ENCODE results near the gene APOD. TPM values are rescaled to one million over a fixed set of nuclear protein-coding genes. Genes with fewer than 3 reads are reported as not detected.
"Not testable (repeated sequence)": the region's sequence is repeated elsewhere in the genome, so short reads cannot be mapped to it uniquely, and the experiment has no call there.

The APOD gene
- total RNA-seq, 1 experiment from 2014 or later, result not detected

- not testable (repeated sequence) for DNase-seq (ENCODE audit: low read depth)
These were observed 34.3 kb upstream of the APOD start for GRCh38 chr3:195617784-195618659.

DNA sequence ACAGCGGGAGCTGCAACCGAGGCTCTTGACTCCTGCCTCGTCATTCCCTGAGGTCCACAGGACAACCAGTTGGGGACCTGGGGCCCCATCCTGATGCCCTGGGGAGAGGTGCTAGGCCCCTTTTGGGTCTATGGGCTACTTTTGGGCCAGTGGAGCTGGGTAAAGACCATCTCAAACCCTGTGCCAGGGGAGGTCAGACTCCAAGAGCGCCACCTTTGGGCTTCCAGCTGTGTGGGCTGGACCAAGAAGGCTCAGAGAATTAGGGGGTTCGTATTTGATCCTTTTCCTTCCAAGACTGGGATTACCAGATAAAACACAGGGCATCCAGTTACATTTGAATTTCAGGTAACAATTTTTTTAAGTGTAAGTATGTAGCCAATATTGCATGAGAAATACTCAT, 33.4 kb upstream of the APOD start:
- not testable (repeated sequence) for DNase-seq (ENCODE audit: low read depth)

GRCh38 chr3:195616681-195617080, 32.9 kb upstream of the APOD start:
- no peak for DNase-seq (ENCODE audit: low read depth)

GRCh38 chr3:195615952-195616537, 32.3 kb upstream of the APOD start:
- DNase-seq (ENCODE audit: low read depth), result not testable (repeated sequence)

GRCh38 chr3:195614672-195615504, 31.1 kb upstream of the APOD start:
- not testable (repeated sequence) for DNase-seq (ENCODE audit: low read depth)

DNA sequence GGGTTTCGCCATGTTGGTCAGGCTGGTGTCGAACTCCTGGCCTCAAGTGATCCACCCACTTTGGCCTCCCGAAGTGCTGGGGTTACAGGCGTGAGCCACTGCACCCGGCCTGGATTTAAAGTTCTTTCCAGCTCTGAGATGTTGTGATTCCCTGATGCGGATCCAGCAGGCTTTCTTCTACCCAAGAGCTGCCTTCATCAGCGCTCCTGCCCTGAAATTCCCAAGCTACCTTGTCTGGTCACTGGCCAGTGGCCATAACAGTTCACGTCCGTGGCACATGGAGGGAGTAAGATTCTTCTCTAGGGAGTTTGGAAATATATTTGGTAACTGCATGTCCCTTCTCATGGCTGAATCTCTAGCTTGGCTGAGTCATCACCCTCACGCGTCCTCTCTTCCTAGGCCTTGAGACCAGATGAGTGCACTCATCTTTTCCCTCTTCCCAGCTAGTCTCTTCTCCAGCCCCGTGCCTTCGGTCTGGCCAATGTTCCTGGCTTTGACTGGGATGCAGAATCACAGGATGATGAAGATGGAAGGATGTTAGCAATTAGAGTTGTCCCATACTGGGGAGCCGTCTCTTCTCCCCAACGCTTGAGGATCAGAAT, 29.8 kb upstream of the APOD start:
- peak; percentile 11 for DNase-seq (ENCODE audit: low read depth)

GRCh38 chr3:195612075-195612800, 28.5 kb upstream of the APOD start:
- no peak for DNase-seq (ENCODE audit: low read depth)

DNA sequence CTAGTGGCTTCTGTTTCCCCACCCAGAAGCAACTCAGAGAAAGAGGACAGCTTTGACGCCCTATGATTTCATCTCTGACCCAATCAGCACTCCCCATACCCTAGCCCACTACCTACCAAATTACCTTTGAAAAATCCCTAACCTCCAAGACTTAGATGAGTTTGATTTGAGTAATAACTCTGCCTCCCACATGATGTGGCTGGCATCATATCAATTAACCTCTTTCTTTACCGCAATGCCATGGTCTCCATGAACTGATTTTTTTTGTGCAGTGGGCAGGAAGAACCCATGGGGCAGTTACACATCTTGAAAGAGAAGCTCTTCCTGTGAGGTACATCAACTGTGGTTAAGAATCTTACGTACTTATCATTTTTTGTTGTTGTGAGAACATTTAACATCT, 25.5 kb upstream of the APOD start:
- no peak for DNase-seq (ENCODE audit: low read depth)

- not testable (repeated sequence) for DNase-seq (ENCODE audit: low read depth)
These were observed 18.0 kb upstream of the APOD start for GRCh38 chr3:195601785-195602184.

- no peak for DNase-seq (ENCODE audit: low read depth)
These were observed 17.6 kb upstream of the APOD start for GRCh38 chr3:195601382-195601781.

DNA sequence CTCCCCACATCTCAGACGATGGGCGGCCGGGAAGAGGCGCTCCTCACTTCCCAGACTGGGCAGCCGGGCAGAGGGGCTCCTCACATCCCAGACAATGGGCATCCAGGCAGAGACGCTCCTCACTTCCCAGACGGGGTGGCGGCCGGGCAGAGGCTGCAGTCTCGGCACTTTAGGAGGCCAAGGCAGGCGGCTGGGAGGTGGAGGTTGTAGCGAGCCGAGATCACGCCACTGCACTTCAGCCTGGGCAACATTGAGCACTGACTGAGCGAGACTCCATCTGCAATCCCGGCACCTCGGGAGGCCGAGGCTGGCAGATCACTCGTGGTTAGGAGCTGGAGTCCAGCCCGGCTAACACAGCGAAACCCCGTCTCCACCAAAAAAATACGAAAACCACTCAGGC, 16.2 kb upstream of the APOD start:
- DNase-seq (ENCODE audit: low read depth), result not testable (repeated sequence)

- DNase-seq (ENCODE audit: low read depth), result not testable (repeated sequence)
These were observed 15.8 kb upstream of the APOD start for GRCh38 chr3:195599516-195599915.

GRCh38 chr3:195597848-195598247, 14.1 kb upstream of the APOD start:
- no peak for DNase-seq (ENCODE audit: low read depth)

GRCh38 chr3:195597229-195597628, 13.5 kb upstream of the APOD start:
- DNase-seq (ENCODE audit: low read depth), result no peak

GRCh38 chr3:195596765-195597171, 13.0 kb upstream of the APOD start:
- DNase-seq (ENCODE audit: low read depth), result no peak

DNA sequence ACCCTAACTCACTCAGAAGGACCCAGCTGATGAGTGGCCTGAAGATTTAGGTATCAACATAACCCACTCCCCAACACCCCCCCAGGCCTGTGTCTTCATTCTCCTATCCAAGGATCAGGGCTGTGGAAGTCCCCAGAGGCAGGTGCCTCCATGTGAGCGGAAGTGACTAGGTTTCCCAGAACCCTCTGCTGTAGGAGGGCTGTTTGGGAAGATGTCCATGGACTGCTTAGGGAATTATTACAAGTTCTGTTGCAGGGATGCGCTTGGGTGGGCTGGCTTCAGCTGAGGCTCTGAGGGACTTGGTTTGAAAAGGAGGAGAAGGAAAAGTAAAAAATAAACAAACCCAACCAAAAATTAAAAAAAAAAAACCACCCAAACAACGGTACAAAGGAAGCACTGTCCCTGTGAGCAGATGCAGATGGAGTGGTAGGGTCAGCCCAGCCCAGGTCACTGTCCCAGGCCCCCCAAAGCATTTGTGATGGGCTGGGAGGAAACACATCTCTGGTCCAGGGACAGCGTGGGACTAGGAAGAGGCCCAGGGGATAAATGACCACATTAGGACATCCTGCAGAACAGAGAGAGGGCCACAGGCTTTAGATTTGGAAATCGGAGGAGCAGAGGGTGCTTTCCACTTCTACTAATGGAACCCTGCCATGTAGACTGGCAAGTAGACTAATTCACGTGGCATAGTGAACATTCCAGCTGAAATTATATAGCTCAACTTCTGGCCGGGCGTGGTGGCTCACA, 12.2 kb upstream of the APOD start:
- DNase-seq (ENCODE audit: low read depth), result no peak

DNA sequence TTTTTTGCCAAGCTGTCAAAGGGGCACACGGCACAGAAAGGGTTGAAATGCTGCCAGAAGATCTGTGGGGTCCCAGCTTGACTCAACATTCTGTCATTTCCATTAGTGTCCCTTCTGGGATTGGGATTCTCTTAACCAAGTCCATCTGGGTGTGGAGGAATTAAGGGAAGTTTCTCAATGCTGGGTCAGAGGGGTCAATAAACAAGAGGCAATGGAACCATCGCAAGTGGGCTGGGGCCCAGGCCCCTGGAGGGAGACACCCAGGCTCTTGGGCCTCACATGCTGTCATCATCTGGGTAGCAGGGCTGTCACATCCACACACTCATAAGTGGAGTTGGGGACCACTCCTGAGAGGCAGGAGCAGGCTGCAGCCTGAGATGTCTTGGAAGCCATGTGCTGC, 8.1 kb upstream of the APOD start:
- DNase-seq (ENCODE audit: low read depth), result no peak

DNA sequence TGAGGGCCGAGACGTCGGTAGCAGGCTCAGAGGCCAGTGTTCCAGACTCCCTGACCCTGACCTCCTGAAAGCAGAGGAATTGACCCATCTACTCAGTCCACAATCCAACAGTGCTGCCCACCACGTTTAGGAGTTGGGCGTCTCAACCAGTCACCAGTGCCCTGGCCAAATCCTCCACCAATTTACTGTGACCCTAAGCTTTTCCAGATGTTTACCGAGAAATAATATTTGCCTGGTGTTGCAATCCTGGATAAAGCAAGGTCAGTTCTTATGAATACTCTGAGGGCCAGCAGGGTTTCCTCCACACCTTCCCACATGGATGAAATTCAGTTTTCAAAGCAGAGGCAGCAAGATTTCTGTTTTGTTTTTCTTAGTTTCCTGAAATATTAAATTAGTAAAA, 7.5 kb upstream of the APOD start:
- DNase-seq (ENCODE audit: low read depth), result no peak

GRCh38 chr3:195590381-195590780, 6.6 kb upstream of the APOD start:
- not testable (repeated sequence) for DNase-seq (ENCODE audit: low read depth)

DNA sequence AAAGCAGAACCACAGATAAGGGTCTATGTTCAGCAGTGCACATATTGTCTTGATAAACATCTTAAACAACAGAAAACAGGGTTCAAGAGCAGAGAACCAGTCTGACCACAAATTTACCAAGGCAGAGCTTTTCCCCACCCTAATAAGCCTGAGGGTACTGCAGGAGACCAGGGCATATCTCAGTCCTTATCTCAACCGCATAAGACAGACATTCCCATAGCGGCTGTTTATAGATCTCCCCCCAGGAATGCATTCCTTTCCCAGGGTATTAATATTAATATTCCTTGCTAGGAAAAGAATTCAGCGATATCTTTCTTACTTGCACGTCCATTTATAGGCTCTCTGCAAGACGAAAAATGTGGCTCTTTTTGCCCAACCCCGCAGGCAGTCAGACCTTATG, 6.1 kb upstream of the APOD start:
- DNase-seq (ENCODE audit: low read depth), result not testable (repeated sequence)

GRCh38 chr3:195587824-195588223, 4.1 kb upstream of the APOD start:
- DNase-seq (ENCODE audit: low read depth), result no peak
